Iris pigment epithelial cell (primary cell): ENCODE data around the gene OR5B17.
"Not testable (repeated sequence)": the region's sequence is repeated elsewhere in the genome, so short reads cannot be mapped to it uniquely, and the experiment has no call there.

Source experiments
- DNase-seq: peaks from one replicate; pipeline ENCODE4 v3.0.0-alpha.2; 2011; ENCODE audit warnings: low read depth

The OR5B17 gene

DNA sequence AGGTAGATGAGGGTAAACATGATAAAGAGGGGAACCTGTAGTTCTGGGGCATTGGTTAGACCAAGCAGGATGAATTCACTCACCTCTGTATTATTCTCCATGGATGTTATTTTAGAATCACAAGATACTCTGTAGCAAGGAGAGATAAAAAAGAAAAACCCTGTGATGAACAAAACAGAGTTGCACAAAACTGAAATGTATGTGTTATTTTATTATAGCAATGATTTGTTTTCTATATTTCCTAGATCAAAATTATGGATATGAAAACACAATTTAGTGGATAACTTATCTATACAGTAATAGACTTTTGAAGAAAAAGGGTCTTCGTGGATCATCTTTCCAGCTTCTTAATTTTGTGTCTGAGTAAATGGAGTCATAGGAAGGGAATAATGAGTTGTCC, at the start of gene OR5B17:
OR5B17 (minus strand) TSS at position 101 of the 400 bp plus-strand sequence; CDS start at position 101, 0 bp downstream.
- no peak for DNase-seq

DNA sequence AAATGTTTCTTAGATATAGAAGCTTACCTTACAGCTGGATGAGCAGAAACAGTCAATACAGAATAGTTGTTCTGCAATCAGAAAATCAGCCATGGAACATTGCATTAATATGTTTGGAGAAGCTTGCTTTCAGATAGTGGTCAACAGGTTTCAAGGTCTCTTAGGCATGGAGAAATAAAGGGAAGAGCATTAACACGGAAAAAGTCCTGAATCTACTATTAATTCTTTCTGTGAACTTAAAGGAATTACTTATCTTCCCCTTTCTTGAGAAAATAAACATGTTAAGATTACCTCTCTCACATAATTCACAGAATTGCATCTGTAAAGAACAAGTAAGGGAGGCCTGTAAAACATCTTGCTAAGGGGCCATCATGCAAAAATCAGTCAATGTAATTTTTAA, 47.9 kb upstream of the OR5B17 start, which contains the start of gene OR5B3:
OR5B3 (minus strand) TSS at position 101 of the 400 bp plus-strand sequence. CDS start 3,465 bp downstream, outside the sequence.
- DNase-seq: no peak

- not testable (repeated sequence) for DNase-seq
Measured at GRCh38 chr11:58399622-58400021, 40.8 kb upstream of the OR5B17 start.

- DNase-seq: no peak
Measured at GRCh38 chr11:58395581-58395980, 36.7 kb upstream of the OR5B17 start.

DNA sequence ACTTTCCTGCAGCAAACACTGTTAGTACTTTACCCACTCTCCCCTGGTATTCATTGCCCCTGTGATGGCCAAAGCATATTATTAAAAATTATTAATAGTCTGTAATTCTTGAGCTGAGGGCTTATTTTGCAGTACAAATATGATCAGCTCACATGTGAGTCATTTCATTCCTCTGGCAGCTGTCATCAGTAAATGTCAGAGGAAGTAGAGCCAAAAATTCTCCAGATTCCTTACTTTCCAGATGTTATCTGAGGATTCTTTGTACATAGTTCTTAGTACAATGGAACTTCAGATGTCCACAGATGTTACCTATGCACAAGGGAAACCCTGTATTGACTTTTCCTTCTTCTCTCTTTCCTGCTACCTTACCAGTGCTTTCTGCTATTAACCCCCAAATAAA, 35.3 kb upstream of the OR5B17 start:
- peak; percentile 81 for DNase-seq

DNA sequence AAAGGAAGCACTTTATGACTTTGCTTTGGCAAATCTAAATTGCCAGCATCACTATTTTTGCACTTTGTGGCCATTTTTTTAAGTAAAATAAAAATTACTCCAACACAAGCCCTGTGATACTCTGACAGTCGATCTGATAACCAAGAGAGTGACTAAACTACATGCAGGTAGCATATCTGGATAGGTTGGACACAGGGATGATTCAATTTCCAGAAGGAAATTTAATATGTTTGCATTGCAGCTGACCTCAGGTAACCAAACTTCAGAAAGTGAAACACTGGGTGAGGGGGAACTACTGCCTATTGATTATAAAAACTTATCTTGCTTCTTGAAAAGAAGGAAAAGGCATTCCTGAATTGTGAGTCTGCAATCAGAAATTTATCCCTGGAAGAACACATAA, 33.9 kb upstream of the OR5B17 start:
- DNase-seq: no peak

- DNase-seq: peak; percentile 50
Measured at GRCh38 chr11:58391879-58392278, 33.0 kb upstream of the OR5B17 start.

GRCh38 chr11:58390551-58391063, 31.7 kb upstream of the OR5B17 start:
- no peak for DNase-seq

- no peak for DNase-seq
Measured at GRCh38 chr11:58354727-58355126, 4.1 kb downstream of the OR5B17 start.

DNA sequence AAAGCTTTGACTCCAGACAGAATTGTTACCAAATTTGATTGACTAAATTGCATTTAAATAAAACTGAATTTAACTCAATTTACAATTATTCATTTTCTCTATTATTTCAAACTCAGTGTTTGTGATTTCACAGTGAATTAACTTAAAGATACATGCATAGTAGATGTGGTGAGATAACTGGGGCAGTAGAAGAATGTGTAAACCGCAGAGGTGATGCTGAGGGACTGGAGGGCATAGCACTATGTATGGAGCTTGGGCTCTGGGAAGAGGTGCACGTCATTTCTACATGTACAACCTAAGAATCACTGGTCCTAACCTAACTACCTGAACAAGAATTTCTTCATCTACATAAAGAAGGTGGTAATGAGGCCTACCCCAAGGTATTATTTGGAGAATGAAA, 13.7 kb downstream of the OR5B17 start:
- no peak for DNase-seq

- peak; percentile 91 for DNase-seq
Measured at GRCh38 chr11:58334708-58335107, 24.2 kb downstream of the OR5B17 start.

DNA sequence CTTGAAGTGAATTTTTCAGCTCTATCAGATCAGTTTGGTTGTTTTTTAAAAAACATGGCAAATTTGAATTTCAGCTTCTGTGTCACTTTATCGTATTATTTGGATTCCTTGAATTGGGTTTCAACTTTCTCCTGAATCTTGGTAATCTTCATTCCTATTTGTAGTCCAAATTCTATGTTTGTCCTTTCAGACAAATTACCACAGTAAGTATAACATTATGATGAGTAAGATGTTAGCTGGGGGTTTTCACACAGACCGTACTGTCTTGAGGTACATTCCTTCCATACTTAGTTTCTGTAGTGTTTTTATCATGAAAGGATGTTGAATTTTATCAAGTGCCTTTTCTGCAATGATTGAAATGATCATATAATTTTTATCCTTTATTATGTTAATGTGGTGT, 28.0 kb downstream of the OR5B17 start:
- DNase-seq: peak; percentile 83

- DNase-seq: peak; percentile 59
Measured at GRCh38 chr11:58318532-58318931, 40.3 kb downstream of the OR5B17 start.

DNA sequence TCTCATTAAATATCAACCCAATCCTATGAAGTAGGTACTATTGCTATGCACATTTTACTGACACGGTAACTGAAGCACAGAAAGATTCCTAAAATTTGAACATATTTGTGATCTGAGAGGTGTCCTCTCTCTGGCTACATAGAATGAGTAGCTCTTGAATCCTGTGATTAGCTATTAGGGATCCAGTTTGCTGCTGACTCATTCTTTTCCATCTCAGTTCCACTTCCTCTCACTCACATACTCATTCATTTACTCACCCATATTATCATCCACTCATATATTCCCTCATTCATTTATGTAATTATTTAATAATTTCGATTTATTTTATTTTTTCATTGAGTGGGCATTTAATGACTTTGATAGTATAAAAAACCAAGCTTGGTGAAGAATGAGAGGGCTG, 42.7 kb downstream of the OR5B17 start:
- DNase-seq: peak; percentile 77
